Measurements from ENCODE around the gene PPP1R3G.

DNA sequence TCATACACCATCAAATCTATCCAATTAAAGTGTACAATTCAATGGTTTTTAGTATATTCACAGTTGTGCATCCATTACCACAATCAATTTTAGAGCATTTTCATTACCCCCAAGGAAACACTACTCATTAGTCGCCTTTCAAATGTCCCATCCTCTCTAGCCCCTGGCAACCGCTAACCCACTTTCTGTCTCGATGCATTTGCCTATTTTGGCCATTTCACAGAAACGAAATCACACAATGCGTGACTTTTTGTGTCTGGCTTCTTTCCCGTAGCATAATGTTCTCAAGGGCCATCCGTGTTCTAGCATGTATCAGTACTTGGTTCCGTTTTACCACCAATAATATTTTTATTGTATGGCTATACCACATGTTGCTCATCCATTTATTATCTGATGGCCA is 51.7 kb downstream of the PPP1R3G start:
- TF ChIP-seq POLR2A (IDR thresholded peaks at IDR 0.05) (no peak), EP300 (IDR thresholded peaks at IDR 0.05) (no peak)
- TF ChIP-seq, protein P1, sequence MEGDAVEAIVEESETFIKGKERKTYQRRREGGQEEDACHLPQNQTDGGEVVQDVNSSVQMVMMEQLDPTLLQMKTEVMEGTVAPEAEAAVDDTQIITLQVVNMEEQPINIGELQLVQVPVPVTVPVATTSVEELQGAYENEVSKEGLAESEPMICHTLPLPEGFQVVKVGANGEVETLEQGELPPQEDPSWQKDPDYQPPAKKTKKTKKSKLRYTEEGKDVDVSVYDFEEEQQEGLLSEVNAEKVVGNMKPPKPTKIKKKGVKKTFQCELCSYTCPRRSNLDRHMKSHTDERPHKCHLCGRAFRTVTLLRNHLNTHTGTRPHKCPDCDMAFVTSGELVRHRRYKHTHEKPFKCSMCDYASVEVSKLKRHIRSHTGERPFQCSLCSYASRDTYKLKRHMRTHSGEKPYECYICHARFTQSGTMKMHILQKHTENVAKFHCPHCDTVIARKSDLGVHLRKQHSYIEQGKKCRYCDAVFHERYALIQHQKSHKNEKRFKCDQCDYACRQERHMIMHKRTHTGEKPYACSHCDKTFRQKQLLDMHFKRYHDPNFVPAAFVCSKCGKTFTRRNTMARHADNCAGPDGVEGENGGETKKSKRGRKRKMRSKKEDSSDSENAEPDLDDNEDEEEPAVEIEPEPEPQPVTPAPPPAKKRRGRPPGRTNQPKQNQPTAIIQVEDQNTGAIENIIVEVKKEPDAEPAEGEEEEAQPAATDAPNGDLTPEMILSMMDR (IDR thresholded peaks at IDR 0.05) = no peak

Measured in ovary (tissue), 3 donors.